Jurkat, Clone E6-1 (cell line): ENCODE data around the gene PSMC1.
A peak's percentile ranks its signal among the peaks of the same experiment; 100 is the strongest.

Source experiments
- DNase-seq: peaks from one replicate; pipeline ENCODE4 v3.0.0-alpha.2; 2011; ENCODE audit warnings: low read depth, low spot score
- H3K4me3 ChIP-seq: 2 replicates; pipeline ENCODE4 v1.5.1; 2011; ENCODE audit warnings: mild to moderate bottlenecking, low read length, control low read depth, moderate library complexity

Gene PSMC1

DNA sequence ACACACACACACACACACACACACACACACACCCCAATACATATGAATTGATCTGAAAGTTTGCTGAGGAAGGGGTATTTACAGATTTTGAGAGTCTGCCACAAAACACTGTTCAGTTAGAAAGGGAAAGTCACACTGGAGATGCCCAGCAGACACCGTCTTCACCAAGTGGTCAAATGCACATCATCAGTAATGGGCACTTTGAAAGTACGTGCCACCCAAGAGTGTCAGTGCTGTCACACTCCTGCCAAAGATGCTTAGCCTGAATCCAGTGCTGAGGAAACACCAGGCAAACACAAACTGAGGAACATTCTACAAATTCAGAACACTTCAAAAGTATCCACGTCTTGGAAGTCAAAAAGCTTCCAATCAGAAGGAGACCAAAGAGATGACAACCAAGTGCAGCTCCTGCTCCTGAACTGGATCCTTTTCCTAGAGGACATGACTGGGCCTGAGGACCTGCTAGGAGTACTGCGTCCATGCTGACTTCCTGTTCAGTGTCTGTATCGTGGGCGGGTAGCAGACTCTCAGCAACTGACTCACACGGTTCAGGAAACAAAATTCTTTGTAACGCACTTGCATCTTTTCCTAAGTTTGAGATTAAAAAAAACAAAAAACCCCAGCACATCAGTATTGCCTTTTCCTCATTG, 18.6 kb downstream of the PSMC1 start:
- no peak overlapping the region for H3K4me3 ChIP-seq

DNA sequence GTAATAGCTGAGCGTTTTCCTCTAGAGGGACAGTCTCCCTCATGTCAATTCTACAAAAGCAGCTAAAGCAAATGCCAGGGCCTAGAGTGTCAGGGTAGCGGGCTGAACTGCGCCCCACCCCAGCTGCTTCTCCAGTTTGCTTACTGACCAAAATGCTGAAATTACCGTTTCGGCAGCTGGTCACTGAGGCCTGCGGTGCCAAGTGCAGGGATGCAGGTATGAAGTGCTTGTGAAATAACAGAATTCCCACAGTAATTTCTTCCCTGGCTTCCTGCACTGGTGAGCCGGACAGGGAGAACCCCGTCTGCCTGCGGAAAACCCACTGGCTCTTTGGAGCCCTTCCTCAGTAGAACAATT, 19.1 kb downstream of the PSMC1 start:
- no peak for DNase-seq
- H3K4me3 ChIP-seq: no peak overlapping the region

More for the DNA sequence above, 18.6 kb downstream of the PSMC1 start:
- no peak for DNase-seq

DNA sequence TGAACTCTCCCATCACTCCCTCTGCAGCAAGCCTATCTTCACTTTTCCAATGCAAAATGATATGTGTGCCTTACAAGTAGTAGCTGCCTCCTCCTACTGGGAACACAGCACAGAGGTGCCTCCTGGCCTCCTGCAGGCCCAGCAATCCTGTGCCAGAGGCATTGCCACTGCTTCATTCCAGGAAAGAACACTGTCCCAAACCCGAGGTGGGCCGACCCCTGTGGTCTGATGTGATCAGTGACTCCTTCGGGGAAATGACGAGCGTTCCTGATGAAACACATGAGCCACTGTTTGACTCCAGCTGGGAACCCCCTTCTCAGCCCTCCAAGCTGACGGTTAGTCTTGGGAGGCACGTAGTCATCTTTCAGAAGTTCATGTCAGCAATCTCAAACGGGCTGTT, 19.5 kb downstream of the PSMC1 start:
- no peak overlapping the region for H3K4me3 ChIP-seq
- DNase-seq: no peak

DNA sequence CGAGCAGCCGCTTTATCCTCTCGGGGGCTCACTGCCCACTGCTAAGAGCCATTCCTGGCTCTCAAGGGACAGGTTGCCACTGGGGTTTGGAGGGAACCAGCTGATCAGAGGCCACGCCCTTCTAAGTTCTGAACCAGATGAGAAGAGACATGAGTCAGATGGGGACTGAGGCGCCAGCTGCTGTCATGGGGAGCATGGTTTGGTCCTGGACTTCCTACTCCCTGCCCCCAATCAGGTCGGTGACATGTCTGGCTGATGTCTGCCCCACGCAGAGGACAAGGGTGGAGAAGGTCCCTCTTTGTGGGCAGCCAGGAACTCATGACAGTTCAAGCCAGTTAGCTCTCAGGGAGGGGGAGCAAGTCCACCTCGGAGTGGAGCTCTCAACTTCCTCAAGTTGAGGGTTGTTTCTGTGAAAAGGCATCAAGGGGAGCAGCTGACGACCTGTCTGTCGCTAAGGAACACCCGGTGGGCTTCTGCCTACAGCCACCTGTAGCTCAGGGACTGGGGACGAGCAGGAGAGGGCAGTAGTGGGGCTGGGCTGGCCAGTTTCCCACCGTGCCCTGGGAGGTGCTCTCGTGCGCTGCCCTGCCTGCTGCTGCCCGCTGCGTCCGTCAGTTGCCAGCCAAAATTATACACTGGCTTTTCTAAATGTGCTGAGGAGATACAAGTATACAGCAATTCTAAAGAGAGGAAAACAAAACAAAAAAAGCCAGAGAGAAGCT, 20.5 kb downstream of the PSMC1 start:
- DNase-seq: no peak
- H3K4me3 ChIP-seq: no peak overlapping the region

DNA sequence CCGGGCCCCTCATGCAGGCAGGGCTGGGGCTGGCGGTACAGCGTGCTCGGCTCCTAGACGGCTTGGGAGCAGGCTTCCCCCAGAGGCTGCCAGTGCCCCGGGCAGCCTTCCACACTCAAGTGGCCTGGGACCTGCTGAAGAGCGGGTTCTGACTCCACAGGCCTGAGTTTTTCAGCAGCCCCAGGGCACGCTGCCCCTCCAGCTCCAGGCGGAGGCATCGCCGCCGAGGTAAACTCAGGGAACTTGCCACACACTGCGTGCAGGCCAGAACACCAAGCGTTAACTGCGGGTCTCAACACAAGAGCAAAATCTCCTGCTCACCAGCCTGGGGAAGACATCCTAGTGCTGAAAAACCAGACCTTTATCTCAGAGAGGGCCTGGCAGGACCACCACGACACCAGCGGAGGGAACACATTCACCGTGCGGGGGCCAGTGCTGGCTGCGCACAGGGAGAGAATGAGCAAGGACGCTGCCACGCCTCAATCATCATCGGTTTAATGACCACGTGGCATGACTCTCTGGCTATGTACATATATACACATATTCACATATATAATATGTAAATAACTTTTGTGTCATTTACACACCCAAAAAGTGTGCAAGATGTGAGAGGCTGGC, 21.3 kb downstream of the PSMC1 start:
- no peak for DNase-seq
- no peak overlapping the region for H3K4me3 ChIP-seq

DNA sequence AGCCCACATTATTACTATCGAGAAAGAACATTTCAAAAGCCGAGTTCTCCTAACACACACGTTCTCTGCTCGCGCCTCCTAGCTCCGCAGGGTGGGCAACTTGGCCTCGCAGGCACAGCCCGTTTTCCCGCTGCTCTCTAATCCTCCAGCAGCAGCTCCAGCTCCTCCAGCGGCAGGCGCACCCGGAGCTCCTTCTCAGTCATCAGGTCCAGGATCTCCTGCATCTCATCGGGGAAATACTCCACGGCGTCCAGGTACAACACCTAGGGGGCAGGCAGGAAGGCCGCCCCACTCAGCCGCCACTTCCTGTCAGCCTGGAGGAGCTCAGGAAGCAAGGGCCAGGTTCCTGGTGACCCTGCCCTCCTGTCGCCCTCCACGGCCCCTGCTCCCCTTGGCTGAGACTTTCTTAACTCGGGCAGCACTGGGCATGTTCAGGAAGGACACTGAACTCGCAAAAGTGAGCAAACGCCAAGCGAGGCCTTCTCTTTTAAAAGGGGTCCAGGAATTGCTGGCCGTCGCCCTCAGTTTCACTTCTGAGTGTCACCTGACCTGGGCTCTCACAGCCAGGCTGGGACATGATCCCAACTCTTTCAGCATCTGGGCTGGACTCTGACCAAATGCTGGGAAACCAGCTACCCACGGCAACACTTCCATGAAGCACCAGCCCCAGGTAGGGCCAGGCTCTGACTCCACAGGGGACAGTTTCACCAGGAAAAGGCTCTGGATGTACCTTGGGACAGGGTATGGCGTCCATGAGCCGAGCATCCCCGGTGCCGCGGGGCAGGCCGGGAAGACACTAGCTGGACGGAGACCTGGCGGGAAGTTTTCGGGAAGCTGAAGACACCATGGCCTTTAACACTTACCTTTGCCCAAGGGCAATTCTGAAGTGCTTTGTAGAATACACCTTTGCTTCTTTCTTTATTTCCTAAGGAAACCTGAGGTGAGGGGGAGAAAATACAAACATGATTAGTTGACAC, 22.1 kb downstream of the PSMC1 start:
- no peak for DNase-seq
- no peak overlapping the region for H3K4me3 ChIP-seq

DNA sequence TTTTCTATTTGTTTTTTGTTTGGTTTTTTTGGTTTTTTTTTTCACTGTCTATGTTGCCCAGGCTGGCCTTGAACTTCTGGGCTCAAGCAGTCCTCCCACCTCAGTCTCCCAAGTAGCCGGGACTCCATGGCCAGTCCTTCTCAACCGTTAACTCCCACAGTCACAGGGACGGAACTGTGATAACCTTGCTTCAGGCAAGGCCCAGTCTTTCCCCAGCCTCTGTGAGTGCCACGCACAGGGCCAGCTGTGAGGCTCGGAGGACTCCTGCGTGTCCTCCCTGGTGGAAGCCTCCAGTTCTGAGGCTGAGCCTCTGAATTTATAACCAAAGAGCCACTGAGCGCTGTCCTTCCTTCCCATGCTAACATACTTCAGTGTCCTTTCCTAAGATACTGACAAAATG, 23.7 kb downstream of the PSMC1 start:
- DNase-seq: no peak
- H3K4me3 ChIP-seq: no peak overlapping the region

DNA sequence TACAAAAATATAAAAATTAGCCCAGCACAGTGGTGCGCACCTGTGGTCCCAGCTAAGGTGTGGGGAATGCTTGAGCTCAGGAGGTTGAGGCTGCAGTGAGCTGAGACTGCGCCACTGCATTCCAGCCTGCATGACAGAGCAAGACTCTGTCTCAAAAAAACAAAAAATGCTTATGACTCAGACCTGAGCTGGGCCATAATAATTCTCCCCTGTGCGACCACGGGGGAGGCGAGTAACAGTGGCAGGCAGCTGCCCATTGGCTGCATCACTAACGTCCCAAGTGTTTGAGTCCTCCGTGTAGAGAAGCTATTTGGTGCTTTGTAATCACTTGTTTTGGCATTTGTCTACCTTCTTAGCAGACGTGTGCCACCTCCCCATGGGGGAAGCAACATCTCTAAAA, 24.9 kb downstream of the PSMC1 start:
- no peak for DNase-seq
- no peak overlapping the region for H3K4me3 ChIP-seq

DNA sequence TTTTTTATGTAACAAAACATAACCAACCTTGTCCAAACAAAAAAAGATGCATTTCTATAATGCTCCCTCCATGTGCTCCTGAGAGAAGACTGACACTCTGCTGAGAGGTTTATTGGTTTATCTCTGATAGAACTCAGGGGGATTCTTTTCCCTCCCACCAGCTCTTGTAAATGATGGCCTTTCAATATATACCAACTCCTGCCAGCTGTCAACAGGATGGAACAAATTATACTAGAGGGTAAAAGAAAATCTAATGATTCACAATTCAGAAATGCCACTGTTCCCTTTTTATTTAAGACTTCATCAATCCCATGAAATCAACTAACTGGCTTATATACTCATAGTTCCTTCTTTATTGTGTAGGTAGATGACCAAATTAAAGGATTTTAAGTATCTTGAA, 25.4 kb downstream of the PSMC1 start:
- no peak overlapping the region for H3K4me3 ChIP-seq
- DNase-seq: no peak

DNA sequence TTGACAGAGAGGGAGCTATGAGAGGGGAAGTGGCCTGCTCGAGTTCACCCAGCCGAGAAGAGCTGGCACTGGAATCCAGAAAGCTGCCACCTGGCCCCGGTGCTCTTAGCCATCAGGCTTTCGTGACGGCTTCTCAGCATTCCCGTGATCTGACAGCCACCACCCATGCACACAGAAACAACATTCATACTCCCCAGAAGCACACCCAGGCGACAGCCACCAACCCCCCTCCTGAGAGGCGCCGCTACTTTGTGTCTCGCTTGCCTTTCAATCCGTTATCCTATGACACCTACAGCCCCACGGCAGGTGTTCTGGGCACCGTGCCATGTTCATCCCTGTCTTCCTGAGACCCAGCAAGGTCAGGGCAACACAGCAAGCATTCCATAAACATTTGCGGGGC, 31.4 kb downstream of the PSMC1 start:
- H3K4me3 ChIP-seq: no peak overlapping the region
- no peak for DNase-seq

DNA sequence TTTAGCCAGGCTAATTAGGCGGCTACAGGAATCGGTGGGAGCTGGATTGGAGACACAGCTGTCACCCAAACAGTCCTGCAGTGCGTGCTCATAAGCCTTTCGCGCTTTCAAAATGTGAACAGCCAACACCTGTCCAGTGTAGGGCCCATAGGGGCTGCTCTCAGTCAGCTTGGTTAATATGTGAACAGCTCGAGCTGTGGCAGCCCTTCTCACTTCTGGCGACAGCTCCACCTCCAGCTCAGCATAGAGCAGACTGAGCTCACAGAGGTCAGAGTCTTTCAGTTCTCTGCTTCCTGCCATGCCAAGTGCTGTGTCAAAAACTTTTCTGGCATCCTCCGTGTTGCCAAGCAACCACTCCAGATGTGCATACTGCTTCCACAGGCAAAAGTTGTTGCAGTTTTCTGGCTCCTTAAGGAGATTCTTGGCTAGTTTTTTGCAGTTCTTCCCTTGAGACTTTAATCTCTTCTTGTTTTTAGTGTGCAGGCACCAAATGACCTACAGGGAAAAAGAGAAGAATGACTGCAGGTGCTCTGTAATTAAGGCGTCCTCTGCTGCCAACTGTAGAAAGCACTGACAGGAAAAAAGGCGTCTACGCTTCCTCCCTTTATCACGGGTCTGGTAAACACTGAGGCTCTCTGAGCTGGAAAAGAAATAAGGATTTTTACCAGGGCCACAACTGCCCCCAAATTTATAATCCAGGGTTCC, 32.5 kb downstream of the PSMC1 start:
- DNase-seq: no peak
- no peak overlapping the region for H3K4me3 ChIP-seq

DNA sequence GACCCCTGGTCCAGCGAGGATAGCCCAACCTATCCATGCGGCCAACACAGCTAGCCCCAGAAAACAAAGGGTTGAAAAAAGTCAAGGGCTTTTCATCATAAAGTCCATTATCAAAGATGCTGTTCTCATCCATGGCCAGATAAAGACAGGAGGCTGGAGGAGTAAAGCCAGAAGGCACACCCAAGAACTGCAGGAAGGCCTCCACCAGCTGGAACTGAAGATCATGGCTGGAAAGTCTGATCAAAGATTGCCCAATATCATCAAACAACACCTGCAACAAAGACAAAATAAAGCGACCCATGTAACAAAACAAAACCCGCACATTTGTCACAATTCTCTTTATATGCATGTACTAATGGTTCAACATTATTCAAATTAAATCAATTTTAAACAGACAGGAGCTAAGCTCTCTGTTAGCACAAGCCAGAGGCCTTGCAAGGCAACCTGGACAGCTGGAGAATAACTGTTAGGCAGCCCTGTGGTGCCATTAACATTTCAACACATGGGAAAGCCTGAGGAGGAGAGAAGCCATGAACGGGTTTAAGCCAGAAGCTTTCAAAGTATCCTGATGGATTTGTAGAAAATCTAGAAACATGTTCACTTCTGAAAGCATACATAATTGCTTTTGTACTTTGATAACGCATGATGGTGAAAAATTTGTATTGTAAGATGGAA, 34.1 kb downstream of the PSMC1 start:
- DNase-seq: no peak
- no peak overlapping the region for H3K4me3 ChIP-seq

DNA sequence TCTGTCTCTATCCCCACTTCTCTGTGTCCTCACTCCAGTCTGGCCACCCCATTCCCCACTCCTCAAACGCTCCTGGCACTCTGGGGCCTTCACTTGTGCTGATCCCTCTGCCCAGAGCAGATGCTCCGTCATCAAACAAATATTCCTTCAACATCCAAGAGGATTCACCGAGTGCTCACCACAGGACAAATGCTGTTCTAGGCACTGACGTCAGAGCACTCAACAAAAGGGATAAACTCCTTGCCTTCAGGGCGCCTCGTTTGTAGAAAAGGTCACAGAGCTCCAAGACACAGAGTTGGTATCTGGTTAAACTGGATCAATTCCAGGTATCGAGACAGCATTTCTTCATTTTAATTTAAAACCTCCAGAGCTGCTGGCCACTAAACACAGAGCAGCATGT, 35.3 kb downstream of the PSMC1 start:
- no peak for DNase-seq
- H3K4me3 ChIP-seq: no peak overlapping the region

DNA sequence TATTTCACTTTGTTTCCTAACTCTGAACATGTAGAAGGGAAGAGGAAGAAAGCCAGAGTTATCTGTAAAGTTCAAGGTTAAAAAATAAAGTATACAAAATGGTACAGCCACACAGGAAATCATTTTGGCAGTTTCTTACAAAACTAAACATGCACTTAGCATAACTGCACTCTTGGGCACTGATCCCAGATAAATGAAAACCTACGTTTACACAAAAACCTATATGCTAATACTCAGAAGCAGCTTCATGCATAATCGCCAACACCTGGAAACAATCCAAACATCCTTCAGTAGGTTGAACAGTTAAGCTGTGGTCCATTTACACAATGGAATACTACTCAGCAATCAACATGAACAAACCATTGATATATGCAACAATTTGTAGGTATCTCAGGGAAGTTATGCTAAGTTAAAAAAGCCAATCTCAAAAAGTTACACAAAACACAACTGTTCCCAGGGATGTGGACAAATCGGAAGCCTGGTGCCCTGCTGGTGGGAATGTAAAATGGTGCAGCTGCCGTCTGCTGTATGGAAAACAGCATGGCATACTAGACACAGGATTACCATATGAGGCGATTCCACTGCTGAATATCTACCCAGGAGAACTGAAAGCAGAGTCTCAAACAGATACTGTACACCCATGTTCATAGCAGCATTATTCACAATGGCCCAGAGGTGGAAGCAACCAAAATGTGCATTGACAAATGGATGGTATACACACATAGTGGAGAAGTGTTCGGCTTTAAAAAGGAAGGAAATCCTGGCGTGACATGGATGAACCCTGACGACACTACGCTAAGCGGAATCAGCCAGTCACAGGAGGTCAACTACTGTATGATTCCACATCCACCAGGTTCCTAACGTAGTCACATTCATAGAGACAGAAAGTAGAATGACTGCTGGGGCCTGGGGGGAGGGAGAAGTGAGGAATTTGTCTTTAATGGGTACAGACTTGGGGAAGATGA, 37.7 kb downstream of the PSMC1 start:
- no peak for DNase-seq

DNA sequence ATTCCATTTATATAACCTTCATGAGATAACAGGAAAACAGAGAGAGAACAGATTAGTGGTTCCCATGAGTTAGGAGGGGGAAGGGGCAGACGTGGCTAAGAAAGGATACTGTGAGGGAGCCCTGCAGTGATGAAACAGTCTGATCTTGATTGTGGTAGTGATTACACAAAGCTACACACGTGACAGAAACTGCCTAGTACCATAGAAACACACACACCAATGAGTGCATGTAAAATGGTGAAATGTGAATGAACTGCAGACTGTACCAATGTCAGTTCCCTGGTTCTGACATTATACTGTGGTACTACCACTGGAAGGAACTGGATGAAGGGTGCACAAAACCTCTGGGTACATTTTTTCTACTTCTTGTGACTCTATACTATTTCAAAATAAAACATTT, 38.5 kb downstream of the PSMC1 start:
- H3K4me3 ChIP-seq: no peak overlapping the region
- DNase-seq: peak; percentile 28

More for the DNA sequence above, 37.7 kb downstream of the PSMC1 start:
- no peak overlapping the region for H3K4me3 ChIP-seq

DNA sequence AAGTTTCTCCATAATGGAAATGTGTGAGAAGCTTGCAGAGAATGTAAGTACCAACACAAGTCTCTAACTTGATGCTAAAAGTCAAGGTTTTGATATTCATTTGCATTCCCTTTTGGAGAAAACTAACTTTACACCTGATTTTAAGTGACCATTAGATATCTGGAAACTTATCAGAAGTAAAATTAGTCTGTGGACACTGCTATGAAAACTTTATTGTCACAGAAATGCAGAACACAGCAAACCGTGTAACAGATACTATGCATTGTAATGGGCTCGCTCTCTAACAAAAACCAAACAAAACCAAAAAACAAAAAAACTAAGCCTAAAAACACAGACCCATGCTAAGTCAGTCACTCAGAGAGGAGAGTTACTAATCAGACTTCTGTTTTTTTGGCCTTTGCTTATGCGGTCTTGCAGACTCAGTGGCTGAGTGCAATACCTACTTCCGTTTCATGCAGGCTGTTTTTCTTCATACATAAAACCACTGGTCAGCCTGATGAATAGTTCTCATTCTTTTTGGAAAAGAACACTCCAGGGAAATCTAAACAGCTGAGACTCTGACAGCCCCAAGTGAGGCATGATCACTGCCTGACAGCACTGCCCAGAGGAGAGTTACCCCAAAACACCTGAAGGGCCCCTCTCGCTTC, 39.6 kb downstream of the PSMC1 start:
- no peak overlapping the region for H3K4me3 ChIP-seq
- no peak for DNase-seq

DNA sequence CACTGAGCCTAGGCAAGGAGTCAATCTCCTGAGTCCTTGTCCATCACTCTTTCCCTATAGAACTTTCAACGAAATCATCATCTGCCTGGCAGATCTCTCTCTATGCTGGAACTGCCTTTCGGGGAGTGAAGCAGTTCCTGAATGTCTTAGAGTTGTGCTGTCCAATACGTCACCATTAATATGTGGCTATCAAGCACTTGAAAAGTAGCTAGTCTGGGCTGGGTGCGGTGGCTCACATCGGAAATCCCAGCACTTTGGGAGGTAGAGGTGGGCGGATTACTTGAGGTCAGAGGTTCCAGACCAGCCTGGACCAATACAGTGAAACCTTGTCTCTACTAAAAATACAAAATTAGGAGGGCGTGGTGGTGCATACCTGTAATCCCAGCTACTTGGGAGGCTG, 40.3 kb downstream of the PSMC1 start:
- no peak overlapping the region for H3K4me3 ChIP-seq
- no peak for DNase-seq
